Activated CD4-positive, alpha-beta T cell treated with anti-CD3 and anti-CD28 coated beads, Interleukin-2, Interleukin-4, amounts not matched to agents 100 ng/mL and 50 ng/mL, durations not matched to agents 16 hours and 8 hours (primary cell): Measurements from ENCODE around the gene FIGNL2.
"Not testable (repeated sequence)": the region's sequence is repeated elsewhere in the genome, so short reads cannot be mapped to it uniquely, and the experiment has no call there.

Source experiments
- DNase-seq: peaks from one replicate; pipeline ENCODE4 v3.0.0-alpha.2; 2020; ENCODE audit warnings: low spot score

Gene FIGNL2

DNA sequence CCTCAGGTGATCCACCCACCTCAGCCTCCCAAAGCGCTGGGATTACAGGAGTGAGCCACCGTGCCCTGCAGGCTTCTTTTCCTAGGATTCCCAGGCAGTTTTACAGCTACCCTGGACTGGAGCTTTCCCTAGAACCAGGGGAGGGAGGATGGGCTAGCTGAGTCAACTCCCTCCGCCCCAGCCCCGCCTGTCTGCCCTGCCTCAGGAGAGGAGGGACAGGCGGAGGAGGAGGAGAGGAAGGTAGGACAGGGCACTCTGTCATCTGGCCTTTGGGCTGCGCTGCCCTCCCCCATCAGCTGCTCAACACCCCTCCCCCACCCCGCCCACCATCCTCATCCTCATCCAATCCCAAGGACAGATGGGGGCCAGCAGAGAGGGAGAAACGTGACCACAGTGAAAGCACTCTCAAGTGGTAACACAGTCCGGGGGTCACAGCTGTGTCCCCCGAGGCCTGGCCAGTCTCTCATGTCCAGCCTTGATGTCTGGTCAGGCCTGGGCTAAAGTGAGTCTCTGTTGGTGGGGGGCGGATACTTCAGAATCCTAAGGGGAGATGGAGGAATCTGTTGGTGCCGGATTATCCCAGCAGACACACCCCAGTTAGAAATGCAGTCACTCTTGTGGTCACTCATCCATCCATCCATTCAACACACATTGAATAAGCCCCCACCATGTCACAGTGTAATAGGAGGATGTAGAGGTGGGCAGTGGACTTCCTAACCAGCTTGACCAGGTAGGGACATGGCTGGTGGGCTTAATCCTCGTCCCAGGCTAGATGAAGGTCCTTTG is 12.3 kb downstream of the FIGNL2 start:
- DNase-seq: no peak

DNA sequence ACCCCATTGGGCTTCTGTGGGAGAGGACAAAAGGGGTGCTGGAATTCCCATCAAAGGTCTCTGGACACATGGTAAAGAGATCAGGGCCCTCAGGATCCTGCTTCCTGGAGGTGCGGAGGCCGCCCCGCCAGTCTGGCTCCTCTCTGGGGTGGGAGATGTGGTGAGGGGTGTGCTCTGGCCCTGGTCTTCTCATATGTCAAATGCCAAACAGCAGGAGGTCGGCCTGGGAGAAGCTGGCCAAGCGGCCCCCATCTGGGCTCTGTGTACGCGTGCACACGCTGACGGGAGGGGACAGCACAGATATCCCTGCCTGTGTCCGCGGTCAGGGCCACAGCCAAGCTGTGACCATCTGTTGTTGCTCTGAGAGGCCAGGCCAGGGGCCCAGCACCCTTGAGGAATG is 14.1 kb downstream of the FIGNL2 start:
- DNase-seq: no peak

GRCh38 chr12:51833448-51834227 is 14.9 kb downstream of the FIGNL2 start:
- DNase-seq: no peak

DNA sequence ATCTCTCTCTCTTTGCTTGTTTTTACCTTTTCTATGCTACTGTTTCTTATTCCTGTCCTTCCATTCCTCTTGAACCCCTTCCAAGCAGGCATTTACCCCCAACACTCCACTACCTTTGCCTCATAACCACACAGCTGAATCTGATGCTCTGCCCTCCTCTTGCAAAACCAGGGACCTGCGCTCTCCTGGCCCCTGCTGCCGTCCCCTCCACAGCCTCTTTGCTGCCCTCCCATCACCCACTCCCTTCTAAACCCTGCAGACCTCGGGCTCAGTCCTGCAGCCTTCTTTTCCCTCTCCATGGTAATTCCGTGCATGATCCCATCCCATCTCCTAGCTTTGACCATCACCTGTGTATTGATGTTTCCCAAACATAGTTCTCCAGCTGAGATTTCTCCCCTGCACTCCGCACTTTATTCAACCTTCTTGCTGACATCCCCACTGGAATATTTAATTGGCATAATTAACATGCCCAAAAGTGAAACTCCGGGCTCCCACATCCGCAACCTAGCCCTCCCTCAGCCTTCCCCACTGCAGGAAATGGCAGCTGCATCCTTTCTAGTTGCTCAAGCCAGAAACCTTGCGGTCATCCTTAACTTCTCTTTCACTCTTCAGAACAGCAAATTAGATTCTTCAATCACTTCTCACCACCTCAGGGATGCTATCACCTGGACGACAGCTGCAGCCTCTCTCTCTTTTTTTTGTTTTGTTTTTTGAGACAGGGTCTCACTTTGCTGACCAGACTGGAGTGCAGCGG is 16.0 kb downstream of the FIGNL2 start:
- DNase-seq: no peak

- DNase-seq: not testable (repeated sequence)
Observed at GRCh38 chr12:51831817-51832216, 16.7 kb downstream of the FIGNL2 start.

DNA sequence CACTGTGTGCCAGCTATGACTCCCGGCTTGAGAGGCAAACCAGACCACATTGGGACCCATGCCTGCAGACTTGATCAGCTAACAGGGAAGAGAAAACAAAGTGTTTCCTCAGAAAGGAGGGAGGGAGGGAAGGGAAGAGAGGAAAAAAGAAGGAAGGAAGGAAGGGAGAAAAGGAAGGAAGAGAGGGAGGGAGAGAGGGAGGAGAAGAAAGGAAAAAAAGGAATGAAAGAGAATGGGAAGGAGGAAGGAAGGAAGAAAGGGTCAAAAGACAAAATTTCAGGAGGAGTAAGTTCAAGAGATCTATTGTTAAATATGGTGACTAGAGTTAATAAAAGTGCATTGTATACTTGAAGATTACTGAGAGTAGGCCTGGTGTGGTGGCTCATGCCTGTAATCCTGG is 18.9 kb downstream of the FIGNL2 start:
- no peak for DNase-seq

DNA sequence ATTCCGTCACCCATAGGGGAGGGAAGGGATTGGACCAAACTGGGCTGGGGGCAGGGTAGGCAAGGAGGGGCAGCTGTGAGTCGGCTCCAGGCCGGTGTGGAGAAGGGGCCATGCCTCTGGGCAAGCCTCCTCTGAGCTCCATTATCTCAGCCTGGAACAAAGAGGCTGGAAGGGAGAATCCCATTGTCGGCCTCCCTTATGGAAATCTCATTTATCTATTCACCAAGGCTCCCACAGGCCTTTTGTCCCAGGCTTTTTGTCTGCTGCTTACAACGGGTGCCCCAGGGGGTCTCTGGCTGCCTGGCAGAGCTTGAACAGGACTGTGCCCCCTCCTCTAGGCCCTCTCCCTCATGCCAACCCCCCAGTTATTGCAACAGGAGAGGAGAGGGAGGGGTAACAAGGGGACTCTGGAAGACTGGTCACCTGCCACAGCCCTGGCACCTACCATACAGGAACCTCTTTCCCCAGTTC is 19.5 kb downstream of the FIGNL2 start:
- no peak for DNase-seq

DNA sequence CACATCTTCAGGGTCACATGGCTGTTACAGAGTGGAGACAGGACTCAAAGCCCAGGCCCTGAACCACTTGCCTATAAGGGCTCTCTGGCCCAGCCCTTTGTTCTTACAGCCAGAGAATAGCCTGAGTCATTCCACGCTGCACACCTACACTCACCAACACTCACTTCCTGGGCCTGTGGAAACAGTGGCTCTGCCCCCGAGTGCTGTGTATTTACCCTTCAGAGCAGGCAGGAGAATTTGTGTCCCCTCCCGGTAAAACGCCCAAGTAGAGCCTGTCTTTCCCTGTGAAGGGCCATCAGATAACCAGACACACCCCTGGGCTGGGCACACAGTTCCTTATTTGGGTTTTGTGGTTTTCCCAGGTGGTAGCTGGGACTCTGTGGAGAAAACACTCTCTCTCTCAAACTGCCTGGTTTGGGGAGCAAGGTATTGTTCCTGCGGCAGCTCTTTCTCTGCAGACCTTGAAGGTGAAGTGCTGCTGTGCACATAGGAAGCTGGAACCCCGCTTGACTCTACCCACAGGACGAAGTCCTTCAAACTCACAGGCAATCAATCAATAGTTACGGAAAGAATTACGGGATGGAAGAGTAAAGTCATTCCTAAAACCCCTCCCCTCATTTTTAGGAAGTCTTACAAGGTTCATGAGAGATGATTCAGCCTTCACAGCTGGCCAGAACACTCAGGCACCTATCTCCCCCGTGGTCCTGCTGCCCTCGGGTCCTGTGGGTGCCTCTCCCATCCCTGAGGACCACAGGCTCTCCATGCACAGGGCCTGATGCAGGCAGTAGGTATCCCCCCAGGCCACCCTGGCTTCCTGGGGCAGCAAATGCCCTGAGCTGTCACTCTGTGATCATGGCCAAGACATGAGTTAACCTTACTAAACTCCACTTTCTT is 20.3 kb downstream of the FIGNL2 start:
- peak; percentile 73 for DNase-seq

DNA sequence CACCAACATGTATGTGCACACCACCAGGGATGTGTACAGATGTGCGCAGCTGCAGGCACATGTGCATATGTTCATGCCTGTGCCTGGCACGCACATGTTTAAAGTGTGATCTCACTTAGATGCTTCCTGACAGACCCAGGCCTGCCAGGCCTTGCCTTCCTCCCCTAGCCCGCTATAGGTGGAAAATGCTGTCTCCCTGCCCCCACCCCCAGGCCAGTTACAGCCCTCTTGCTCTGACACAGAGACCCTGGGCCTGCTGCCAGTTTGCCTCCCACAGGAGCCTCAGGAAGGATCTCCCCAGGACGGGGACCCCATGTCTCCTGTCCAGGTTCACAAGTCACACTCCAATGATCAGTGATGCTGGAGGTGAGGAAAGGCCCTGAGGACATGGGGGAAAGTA is 21.6 kb downstream of the FIGNL2 start:
- DNase-seq: no peak

DNA sequence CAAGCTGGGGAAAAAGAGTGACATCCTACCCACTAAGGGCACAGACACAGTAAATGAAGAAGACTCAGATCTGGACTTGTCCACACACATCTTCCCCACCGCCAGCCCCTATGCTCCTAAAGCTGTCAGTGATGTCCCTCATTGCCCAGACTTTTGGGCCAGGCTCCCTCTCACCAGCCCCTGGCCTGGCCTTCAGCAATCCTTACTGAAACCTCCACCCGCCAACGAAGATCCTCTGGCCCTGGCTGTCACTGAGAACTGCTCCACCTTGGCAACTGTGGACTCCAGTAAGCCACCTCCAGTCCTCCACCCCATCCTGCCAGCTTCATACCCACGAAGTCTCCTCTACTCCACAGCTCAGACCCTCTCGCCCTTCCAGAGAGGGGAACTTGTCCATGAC is 23.3 kb downstream of the FIGNL2 start:
- no peak for DNase-seq

DNA sequence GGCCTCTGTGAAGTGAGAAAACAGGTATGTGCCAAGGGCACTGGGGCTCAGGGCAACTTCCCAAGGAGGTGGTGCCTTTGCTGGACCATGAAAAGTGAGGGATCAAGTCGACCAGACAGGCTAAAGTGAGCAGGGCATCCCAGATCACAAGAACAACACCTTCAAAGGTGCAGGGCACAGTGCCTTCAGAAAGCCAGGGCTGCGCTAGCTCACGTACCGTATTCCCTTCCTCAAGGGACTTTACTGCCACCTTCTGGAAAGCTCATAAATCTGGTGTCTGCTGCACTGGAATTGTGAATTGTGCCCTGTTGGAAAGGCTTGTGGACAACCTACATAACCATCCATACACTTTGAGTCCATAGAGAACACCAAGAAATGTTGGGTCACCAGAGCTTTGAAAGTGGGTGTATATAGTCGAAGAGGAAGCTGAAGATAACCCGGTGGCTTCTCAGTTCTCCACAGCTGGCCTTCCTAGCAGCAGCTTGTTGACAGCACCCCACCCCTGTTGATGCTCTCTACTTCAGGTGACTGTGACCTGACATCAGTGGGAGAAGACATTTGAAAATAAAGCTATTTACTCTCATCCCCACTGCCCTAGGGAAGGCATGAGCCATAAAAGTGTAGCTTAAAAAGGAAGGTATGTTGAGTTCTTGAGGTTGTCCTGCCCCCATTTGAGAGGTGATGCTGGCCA is 24.5 kb downstream of the FIGNL2 start:
- DNase-seq: peak; percentile 42

DNA sequence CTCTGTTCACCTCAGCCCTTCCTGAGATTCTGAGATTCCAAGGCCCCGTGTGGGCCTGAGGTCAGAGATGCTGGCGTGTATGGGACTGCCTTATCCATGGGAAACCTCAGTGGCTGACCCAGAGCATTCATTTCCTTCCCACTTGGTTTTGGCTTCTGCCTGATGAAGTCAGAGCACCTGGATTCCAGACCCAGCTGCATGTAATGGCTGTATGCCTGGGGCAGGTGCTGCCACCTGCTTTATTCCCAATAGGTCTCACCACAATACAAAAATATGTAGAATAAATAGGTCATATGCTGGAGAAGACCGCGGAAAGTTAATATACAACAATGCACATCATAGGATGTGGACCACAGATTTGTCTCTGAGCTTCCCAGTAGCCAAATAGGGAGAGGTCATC is 25.6 kb downstream of the FIGNL2 start:
- DNase-seq: no peak

DNA sequence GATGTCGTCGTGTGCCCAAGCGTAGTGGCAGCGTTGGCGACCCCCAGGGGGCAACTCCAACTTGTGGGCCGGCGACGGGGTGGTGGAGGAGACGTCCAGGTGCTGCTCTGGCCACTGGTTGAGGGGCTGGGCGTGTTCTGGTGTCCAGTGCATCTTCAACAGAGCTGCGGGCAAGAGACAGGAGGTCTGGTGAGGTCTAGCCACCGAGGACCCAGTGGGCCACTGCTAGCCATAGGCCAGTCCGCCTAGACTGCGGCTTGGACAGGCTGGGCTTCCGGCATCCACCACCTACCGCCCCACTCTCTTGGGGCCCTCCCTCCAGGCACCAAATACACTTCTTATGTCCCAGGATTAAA is 26.3 kb downstream of the FIGNL2 start:
- no peak for DNase-seq

GRCh38 chr12:51821440-51822260 is 26.9 kb downstream of the FIGNL2 start:
- no peak for DNase-seq

DNA sequence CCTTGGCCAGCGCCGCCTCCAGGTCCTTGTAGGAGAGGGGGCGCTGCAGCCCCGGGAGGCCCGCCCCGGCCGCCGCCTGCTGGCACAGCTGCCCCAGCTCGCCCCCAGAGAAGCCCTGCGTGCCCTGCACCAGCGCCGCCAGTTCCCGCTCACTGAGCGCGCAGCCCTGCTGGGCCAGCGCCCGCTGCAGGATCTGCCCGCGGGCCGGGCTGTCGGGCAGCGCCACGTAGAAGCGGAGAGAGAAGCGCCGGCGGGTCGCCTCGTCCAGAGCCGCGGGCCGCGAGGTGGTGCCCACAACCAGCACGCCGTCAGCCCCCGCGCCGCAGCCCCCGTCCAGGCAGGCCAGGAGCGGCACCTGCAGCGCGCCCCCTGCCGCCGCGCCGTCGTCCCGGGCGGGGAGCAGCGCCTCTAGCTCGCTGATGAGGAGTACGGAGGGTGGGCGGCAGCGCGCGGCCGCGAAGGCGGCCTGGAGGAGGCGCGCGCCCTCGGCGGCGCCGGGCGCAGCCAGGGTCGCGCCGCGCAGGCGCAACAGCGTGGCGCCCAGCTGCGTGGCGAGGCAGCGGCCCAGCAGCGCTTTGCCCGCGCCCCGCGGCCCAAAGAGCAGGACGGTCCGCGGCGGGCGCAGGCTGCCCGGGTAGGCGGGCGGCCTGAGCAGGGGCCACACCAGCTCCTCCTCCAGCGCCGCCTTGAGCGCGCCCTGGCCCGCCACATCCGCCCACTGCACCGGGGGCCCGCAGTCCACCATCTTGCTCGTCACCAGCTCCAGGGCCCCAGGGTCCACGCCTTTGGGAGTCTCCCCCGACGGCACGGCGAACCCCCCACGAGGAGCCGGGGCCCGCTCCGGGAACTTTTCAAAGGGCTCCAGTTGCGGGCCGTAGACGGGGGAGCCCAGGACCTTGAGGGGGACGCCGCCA is 27.7 kb downstream of the FIGNL2 start:
- peak; percentile 64 for DNase-seq

- DNase-seq: no peak
Observed at GRCh38 chr12:51819736-51820525, 28.6 kb downstream of the FIGNL2 start.

DNA sequence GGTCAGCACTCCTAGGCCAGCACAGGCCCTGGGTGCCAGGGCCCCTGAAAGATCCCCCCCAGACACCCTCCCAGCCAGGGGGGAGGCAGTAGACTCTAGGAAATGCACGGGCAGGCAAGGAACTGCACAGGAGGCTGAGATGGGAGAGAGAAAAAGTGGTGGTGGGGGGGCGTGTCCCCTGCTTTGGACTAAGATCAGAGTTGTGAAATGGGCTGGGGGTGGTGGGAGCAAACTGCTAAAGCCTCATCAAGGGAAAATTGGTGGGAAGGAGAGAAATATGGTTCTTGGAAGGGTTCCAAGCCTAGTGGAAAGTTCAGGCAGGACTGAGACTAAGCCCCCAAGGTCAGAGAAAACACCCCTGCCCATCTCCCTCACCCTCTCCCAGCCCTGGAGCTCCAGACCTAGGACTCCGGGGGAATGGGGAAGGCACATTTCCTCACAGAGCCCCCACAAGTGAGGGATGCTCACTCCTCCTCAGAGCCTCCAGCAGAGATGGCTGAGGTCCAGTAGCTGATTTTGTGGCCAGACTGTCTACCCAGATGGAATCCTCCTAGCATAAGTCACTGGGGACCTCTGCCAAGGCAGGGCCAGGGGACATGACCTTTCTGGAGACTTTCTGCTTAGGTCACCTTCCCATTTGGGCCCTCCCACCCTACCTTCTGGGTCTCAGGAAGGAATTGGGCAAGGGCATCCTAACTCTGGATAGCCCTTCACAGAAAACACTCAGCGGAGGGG is 29.8 kb downstream of the FIGNL2 start:
- DNase-seq: no peak

- no peak for DNase-seq
Observed at GRCh38 chr12:51818086-51818485, 30.4 kb downstream of the FIGNL2 start.
